B cell (primary cell): ENCODE measurements around the gene PLBD2. TPM values are rescaled to one million over a fixed set of nuclear protein-coding genes. Genes with fewer than 3 reads are reported as not detected.

Experiments used
- ATAC-seq: fragments of 200-7000 bp; cut with Tn5 transposase; one replicate; pipeline ENCODE4 v1.10.0; 2021; ENCODE audit warnings: low read depth, mild to moderate bottlenecking, moderate number of reproducible peaks, moderate library complexity
- CTCF ChIA-PET: fragments of 350-600 bp; sonication (Branson Sonifier 250); formaldehyde crosslinking; loops from one replicate; lab custom pipeline; 2021; ENCODE audit warnings: antibody characterized with exemption, inconsistent platforms; lab: Charles Lee
- POLR2A ChIA-PET: fragments of 350-600 bp; sonication (Branson Sonifier 250); formaldehyde crosslinking; loops from one replicate; lab custom pipeline; 2021; ENCODE audit warnings: antibody characterized with exemption; lab: Charles Lee
- DNase-seq: peaks from one replicate; pipeline ENCODE4 v3.0.0; 2013
- H2AFZ ChIP-seq: 2 replicates; pipeline ENCODE4 v1.6.1; 2012; ENCODE audit warnings: mild to moderate bottlenecking, low read depth, low read length; ENCODE audit not compliant: insufficient read depth, poor library complexity, severe bottlenecking
- H3K27ac ChIP-seq, 2 donors: 1 replicate in 1 of 2; 2 replicates in 1 of 2; pipeline ENCODE4 v1.5.1; 2012 to 2013; ENCODE audit warnings: low read length in 2 of 2, mild to moderate bottlenecking in 2 of 2, moderate library complexity in 1 of 2
- H3K27me3 ChIP-seq, 4 experiments: fragments of 200-600 bp in 1 of 4; sonication (generic) in 1 of 4; replicated peaks in 1 of 4; 1 replicate in 2 of 4; 2 replicates in 2 of 4; pipeline versions ENCODE4 v1.6.1 to v1.7.0; 2013 to 2016; ENCODE audit warnings: low read length in 3 of 4, mild to moderate bottlenecking in 2 of 4, mixed read lengths in 1 of 4, moderate library complexity in 1 of 4; ENCODE audit not compliant: insufficient read depth in 4 of 4, control insufficient read depth in 3 of 4; ENCODE audit errors: control extremely low read depth in 1 of 4
- H3K36me3 ChIP-seq, 2 experiments: replicated peaks in 1 of 2; 1 replicate in 1 of 2; 2 replicates in 1 of 2; pipeline versions ENCODE4 v1.6.1 to v1.7.1; 2013; ENCODE audit warnings: low read length in 1 of 2; ENCODE audit not compliant: insufficient read depth in 2 of 2, control insufficient read depth in 1 of 2; ENCODE audit errors: control extremely low read depth in 1 of 2, extremely low read depth in 1 of 2
- H3K4me1 ChIP-seq, 2 donors: fragments of 200-600 bp in 1 of 2; sonication (generic) in 1 of 2; 1 replicate in 1 of 2; 2 replicates in 1 of 2; pipeline versions ENCODE4 v1.5.1 to v1.6.1; 2013 to 2017; ENCODE audit warnings: low read length in 2 of 2; ENCODE audit not compliant: control insufficient read depth in 2 of 2, insufficient read depth in 2 of 2
- H3K4me2 ChIP-seq: replicated peaks from 2 replicates; pipeline ENCODE3; 2012; ENCODE audit warnings: mild to moderate bottlenecking, low read depth, low read length; ENCODE audit not compliant: poor library complexity, severe bottlenecking
- H3K4me3 ChIP-seq, 5 experiments: fragments of 200-600 bp in 1 of 5; sonication (generic) in 1 of 5; 1 replicate in 3 of 5; 2 replicates in 2 of 5; pipeline versions ENCODE4 v1.5.1 to v1.7.0; 2011 to 2016; ENCODE audit warnings: low read length in 4 of 5, mild to moderate bottlenecking in 4 of 5, low read depth in 2 of 5, control low read depth in 1 of 5, moderate library complexity in 1 of 5; ENCODE audit not compliant: insufficient read depth in 1 of 5; ENCODE audit errors: control extremely low read depth in 1 of 5, extremely low read depth in 1 of 5
- H3K79me2 ChIP-seq: fragments of 200-600 bp; sonication (generic); one replicate; pipeline ENCODE4 v1.6.0; 2016; ENCODE audit warnings: low read length; ENCODE audit not compliant: control insufficient read depth, insufficient read depth
- H3K9ac ChIP-seq: fragments of 200-600 bp; sonication (generic); 2 replicates; pipeline ENCODE4 v1.6.1; 2017; ENCODE audit warnings: mild to moderate bottlenecking, low read length, moderate library complexity
- H3K9me3 ChIP-seq, 3 donors: one replicate each; pipeline versions ENCODE4 v1.6.1 to v1.7.1; 2013; ENCODE audit warnings: low read length in 2 of 3; ENCODE audit not compliant: control insufficient read depth in 2 of 3, insufficient read depth in 1 of 3; ENCODE audit errors: control extremely low read depth in 1 of 3
- H4K20me1 ChIP-seq: 2 replicates; pipeline ENCODE4 v1.6.0; 2012; ENCODE audit warnings: mild to moderate bottlenecking, low read length; ENCODE audit not compliant: insufficient read depth, control insufficient read depth, poor library complexity, severe bottlenecking
- H3K27ac Mint-ChIP-seq: one replicate; pipeline ENCODE4 v1.8.0; 2021; ENCODE audit warnings: mixed read lengths
- H3K27me3 Mint-ChIP-seq: one replicate; pipeline ENCODE4 v1.8.0; 2021; ENCODE audit warnings: mixed read lengths
- H3K4me1 Mint-ChIP-seq: one replicate; pipeline ENCODE4 v1.8.0; 2021; ENCODE audit warnings: mixed read lengths
- H3K4me3 Mint-ChIP-seq: one replicate; pipeline ENCODE4 v1.8.0; 2021; ENCODE audit warnings: mixed read lengths
- H3K9me3 Mint-ChIP-seq: one replicate; pipeline ENCODE4 v1.8.0; 2022; ENCODE audit warnings: mixed read lengths; ENCODE audit not compliant: insufficient read depth
- EZH2 ChIP-seq: IDR thresholded peaks from 2 replicates; pipeline ENCODE4 v1.6.1; 2012; ENCODE audit warnings: borderline replicate concordance, low read depth, mild to moderate bottlenecking, moderate library complexity, low read length; ENCODE audit not compliant: insufficient read depth, poor library complexity, severe bottlenecking
- WGBS: methylation state at CpG from one replicate; pipeline ENCODE4 v1.1.5; 2013; ENCODE audit warnings: missing lambda C conversion rate; ENCODE audit not compliant: insufficient coverage; 5-methylcytosine and 5-hydroxymethylcytosine counted together
- intact Hi-C: fragments of 100-400 bp; cut with micrococcal nuclease; formaldehyde crosslinking; loops from one replicate; pipeline ENCODE4 v1.10.0; 2022
- polyA plus RNA-seq: library from polyadenylated mRNA; depleted of rRNA; stranded (reverse); fragments of >200 nt; gene quantifications from 2 replicates; pipeline ENCODE4 v1.2.3, GENCODE V29; 2012
- total RNA-seq, 2 donors: library from RNA; stranded (reverse); fragments of 120-200 nt in 1 of 2; gene quantifications; 1 replicate in 1 of 2; 2 replicates in 1 of 2; pipeline versions ENCODE4 v1.2.3 to v1.2.4, GENCODE V29; 2013 to 2022
- TF ChIP-seq, protein P1 (sequence below): fragments of 200-600 bp; IDR thresholded peaks from one replicate; pipeline ENCODE4 v1.8.0; 2022; ENCODE audit warnings: antibody characterized with exemption, mild to moderate bottlenecking

Gene PLBD2
- total and polyA plus RNA-seq, 2 donors (not counting 1 experiment from before 2014, with no cell fraction given), result 2.9 to 11.6 TPM

- no peak for DNase-seq
- H3K27me3 ChIP-seq, result peaks cover 0 to 3% (median 0%) of the 10 kb centered on the region in 4 experiments
- 94% methylated on average over 7 of the region's 9 CpGs for WGBS
- TF ChIP-seq, protein P1, sequence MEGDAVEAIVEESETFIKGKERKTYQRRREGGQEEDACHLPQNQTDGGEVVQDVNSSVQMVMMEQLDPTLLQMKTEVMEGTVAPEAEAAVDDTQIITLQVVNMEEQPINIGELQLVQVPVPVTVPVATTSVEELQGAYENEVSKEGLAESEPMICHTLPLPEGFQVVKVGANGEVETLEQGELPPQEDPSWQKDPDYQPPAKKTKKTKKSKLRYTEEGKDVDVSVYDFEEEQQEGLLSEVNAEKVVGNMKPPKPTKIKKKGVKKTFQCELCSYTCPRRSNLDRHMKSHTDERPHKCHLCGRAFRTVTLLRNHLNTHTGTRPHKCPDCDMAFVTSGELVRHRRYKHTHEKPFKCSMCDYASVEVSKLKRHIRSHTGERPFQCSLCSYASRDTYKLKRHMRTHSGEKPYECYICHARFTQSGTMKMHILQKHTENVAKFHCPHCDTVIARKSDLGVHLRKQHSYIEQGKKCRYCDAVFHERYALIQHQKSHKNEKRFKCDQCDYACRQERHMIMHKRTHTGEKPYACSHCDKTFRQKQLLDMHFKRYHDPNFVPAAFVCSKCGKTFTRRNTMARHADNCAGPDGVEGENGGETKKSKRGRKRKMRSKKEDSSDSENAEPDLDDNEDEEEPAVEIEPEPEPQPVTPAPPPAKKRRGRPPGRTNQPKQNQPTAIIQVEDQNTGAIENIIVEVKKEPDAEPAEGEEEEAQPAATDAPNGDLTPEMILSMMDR, result no peak
- TF ChIP-seq EZH2, result no peak
- H4K20me1 ChIP-seq, result no peaks in the 10 kb centered on the region
- no peak overlapping the region for H3K9ac ChIP-seq
- Mint-ChIP-seq H3K27me3 (no peaks in the 10 kb centered on the region), H3K4me3 (no peak overlapping the region), H3K4me1 (no peaks in the 10 kb centered on the region), H3K27ac (no peak overlapping the region), H3K9me3 (no peaks in the 10 kb centered on the region)
- intact Hi-C loops, result no loop called here
- ATAC-seq, result no peak
- POLR2A ChIA-PET, result no interaction called here
- H3K4me2 ChIP-seq, result no peak overlapping the region
- H3K9me3 ChIP-seq, result peaks cover 0 to 15% (median 0%) of the 10 kb centered on the region in 3 donors
- H3K27ac ChIP-seq, result no peak overlapping the region
- no peak overlapping the region for H3K4me3 ChIP-seq
- peaks cover 0 to 4% of the 10 kb centered on the region in 2 experiments for H3K36me3 ChIP-seq
- CTCF ChIA-PET, result no interaction called here
- H3K79me2 ChIP-seq, result no peaks in the 10 kb centered on the region
- no peaks in the 10 kb centered on the region for H3K4me1 ChIP-seq
- H2AFZ ChIP-seq, result no peak overlapping the region
Measured at GRCh38 chr12:113391650-113392337, 33.4 kb downstream of the PLBD2 start.

DNA sequence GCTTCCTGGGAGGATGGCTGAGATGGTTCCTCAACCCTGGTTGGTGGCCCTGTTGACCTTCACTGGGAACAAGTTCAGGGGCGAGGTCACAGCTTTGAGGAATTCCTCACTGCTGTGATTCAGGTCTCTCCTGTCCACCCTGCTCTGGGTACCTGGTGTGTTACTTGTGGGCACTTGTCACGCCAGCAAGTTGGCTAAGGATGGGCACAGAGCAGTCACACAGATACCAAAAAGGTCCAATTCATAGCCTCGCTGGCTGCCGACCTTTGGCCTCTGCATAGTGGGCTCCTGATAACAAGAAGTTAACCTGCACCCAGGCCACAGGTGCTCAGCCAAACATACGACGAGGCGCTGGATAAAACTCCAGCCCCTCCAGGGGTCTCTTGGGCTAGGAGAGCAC lies 34.1 kb downstream of the PLBD2 start:
- no peak overlapping the region for H3K4me2 ChIP-seq
- WGBS, result 97% methylated on average over 7 of the region's 7 CpGs
- H3K27ac ChIP-seq, result no peak overlapping the region
- H3K4me3 Mint-ChIP-seq, result no peak overlapping the region
- H3K4me3 ChIP-seq, result no peak overlapping the region
- intact Hi-C loops, result no loop called here
- no peaks in the 10 kb centered on the region for H3K79me2 ChIP-seq
- no peak overlapping the region for H3K9ac ChIP-seq
- peaks cover 0 to 7% (median 0%) of the 10 kb centered on the region in 4 experiments for H3K27me3 ChIP-seq
- POLR2A ChIA-PET, result no interaction called here
- H3K27me3 Mint-ChIP-seq, result peaks cover 1% of the 10 kb centered on the region
- no peak overlapping the region for H3K27ac Mint-ChIP-seq
- H4K20me1 ChIP-seq, result no peaks in the 10 kb centered on the region
- DNase-seq (no peak), ATAC-seq (no peak)
- H2AFZ ChIP-seq, result no peak overlapping the region
- CTCF ChIA-PET, result no interaction called here
- TF ChIP-seq EZH2, result no peak
- TF ChIP-seq, protein P1, result no peak
- no peaks in the 10 kb centered on the region for H3K4me1 ChIP-seq
- H3K9me3 Mint-ChIP-seq, result no peaks in the 10 kb centered on the region
- peaks cover 0 to 15% (median 0%) of the 10 kb centered on the region in 3 donors for H3K9me3 ChIP-seq
- H3K4me1 Mint-ChIP-seq, result no peaks in the 10 kb centered on the region
- peaks cover 0 to under 1% of the 10 kb centered on the region in 2 experiments for H3K36me3 ChIP-seq
